Loucy (cell line): ENCODE results near the gene ERO1A.

ENCODE experiments used
- H2AFZ ChIP-seq: fragments of 200-600 bp; sonication (generic); 2 replicates; pipeline ENCODE4 v1.6.0; 2016; ENCODE audit warnings: antibody characterized with exemption, mild to moderate bottlenecking, low read length, moderate library complexity
- H3F3A ChIP-seq: fragments of 200-600 bp; 2 replicates; pipeline ENCODE4 v1.6.0; 2016; ENCODE audit warnings: antibody characterized with exemption, low read depth, mild to moderate bottlenecking
- H3K27me3 ChIP-seq: fragments of 200-600 bp; sonication (generic); 2 replicates; pipeline ENCODE4 v1.6.1; 2014; ENCODE audit warnings: low read length, mild to moderate bottlenecking; ENCODE audit not compliant: insufficient read depth, poor library complexity, severe bottlenecking
- H3K36me3 ChIP-seq: fragments of 200-600 bp; sonication (generic); 2 replicates; pipeline ENCODE4 v1.6.1; 2016; ENCODE audit warnings: low read length; ENCODE audit not compliant: insufficient read depth
- H3K4me1 ChIP-seq: fragments of 200-600 bp; sonication (generic); 2 replicates; pipeline ENCODE4 v1.5.1; 2014; ENCODE audit warnings: low read length, mild to moderate bottlenecking; ENCODE audit not compliant: insufficient read depth, poor library complexity, severe bottlenecking
- H3K4me2 ChIP-seq: fragments of 200-600 bp; sonication (generic); 2 replicates; pipeline ENCODE4 v1.6.0; 2014; ENCODE audit warnings: antibody characterized with exemption, low read length, low read depth, mild to moderate bottlenecking; ENCODE audit not compliant: poor library complexity, severe bottlenecking
- H3K4me3 ChIP-seq: fragments of 200-600 bp; sonication (generic); 2 replicates; pipeline ENCODE4 v1.5.1; 2014; ENCODE audit warnings: low read length, mild to moderate bottlenecking, mixed read lengths; ENCODE audit not compliant: poor library complexity, severe bottlenecking
- H3K79me2 ChIP-seq: fragments of 200-600 bp; sonication (generic); 2 replicates; pipeline ENCODE4 v1.6.1; 2014; ENCODE audit warnings: low read length; ENCODE audit not compliant: insufficient read depth
- H3K9ac ChIP-seq: fragments of 200-600 bp; sonication (generic); 2 replicates; pipeline ENCODE4 v1.6.0; 2014; ENCODE audit warnings: mild to moderate bottlenecking, low read depth, low read length, moderate library complexity; ENCODE audit not compliant: poor library complexity, severe bottlenecking
- H3K9me2 ChIP-seq: fragments of 200-600 bp; sonication (generic); replicated peaks from 2 replicates; pipeline ENCODE4 v1.6.1; 2016; ENCODE audit warnings: low read depth, low read length, mixed read lengths
- H3K9me3 ChIP-seq: fragments of 200-600 bp; sonication (generic); 2 replicates; pipeline ENCODE4 v1.6.1; 2014; ENCODE audit warnings: mild to moderate bottlenecking, antibody characterized with exemption, low read length, low read depth; ENCODE audit not compliant: insufficient read depth
- H4K20me1 ChIP-seq: fragments of 200-600 bp; sonication (generic); 2 replicates; pipeline ENCODE4 v1.6.0; 2014; ENCODE audit warnings: antibody characterized with exemption, low read length, mild to moderate bottlenecking; ENCODE audit not compliant: insufficient read depth, poor library complexity, severe bottlenecking
- EZH2phosphoT487 ChIP-seq: fragments of 200-600 bp; IDR thresholded peaks from 2 replicates; pipeline ENCODE4 v1.6.1; 2018; ENCODE audit warnings: antibody characterized with exemption, mild to moderate bottlenecking, moderate library complexity, borderline replicate concordance
- TF ChIP-seq, protein P1 (sequence below): fragments of 200-600 bp; sonication (generic); conservative IDR thresholded peaks from 2 replicates; pipeline ENCODE4 v1.5.1; 2014; ENCODE audit warnings: mild to moderate bottlenecking, antibody characterized with exemption, low read length

The ERO1A gene

DNA sequence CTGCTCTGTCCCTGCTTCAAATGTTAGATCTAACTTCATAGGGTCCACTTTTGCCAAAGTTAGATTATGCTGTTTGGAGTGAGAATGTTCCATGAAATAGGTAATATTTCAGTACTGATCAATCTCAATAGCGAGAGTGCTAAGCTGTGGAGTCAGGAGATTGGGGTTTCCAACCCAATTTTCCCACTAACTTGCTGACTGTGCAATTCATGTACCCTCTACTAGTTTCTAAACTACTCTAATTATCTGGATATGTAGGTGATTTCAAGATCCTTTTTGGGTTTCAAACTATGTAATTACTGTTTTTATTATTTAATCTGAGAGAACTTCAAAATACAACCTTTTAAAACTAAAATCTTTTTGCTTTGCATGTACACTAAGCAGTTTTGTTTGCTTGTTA is 96.8 kb downstream of the ERO1A start:
- TF ChIP-seq EZH2phosphoT487: no peak
- TF ChIP-seq, protein P1, sequence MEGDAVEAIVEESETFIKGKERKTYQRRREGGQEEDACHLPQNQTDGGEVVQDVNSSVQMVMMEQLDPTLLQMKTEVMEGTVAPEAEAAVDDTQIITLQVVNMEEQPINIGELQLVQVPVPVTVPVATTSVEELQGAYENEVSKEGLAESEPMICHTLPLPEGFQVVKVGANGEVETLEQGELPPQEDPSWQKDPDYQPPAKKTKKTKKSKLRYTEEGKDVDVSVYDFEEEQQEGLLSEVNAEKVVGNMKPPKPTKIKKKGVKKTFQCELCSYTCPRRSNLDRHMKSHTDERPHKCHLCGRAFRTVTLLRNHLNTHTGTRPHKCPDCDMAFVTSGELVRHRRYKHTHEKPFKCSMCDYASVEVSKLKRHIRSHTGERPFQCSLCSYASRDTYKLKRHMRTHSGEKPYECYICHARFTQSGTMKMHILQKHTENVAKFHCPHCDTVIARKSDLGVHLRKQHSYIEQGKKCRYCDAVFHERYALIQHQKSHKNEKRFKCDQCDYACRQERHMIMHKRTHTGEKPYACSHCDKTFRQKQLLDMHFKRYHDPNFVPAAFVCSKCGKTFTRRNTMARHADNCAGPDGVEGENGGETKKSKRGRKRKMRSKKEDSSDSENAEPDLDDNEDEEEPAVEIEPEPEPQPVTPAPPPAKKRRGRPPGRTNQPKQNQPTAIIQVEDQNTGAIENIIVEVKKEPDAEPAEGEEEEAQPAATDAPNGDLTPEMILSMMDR: no peak

DNA sequence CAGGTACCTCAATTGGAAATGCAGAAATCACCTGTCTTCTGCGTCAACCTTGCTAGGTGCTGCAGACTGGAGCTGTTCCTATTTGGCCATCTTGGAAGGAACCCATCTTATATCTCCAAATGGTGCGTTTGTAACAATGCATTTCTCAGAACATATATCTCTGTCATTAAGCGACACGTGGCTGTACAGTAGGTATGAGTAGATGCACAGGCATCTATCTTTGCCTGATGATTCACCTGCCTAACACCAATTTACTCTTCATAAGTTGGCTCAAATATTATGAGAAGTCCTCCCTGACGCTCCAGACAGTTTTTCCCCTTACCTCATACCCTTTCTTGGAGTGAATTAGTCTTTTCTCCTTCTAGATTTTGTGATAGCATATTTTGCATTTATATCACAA is 98.5 kb downstream of the ERO1A start:
- Histone ChIP-seq H3K27me3 (no peaks in the 10 kb centered on the region), H3K4me2 (no peak overlapping the region), H3K4me1 (no peaks in the 10 kb centered on the region), H3K79me2 (no peaks in the 10 kb centered on the region), H4K20me1 (no peaks in the 10 kb centered on the region), H3K9me3 (no peaks in the 10 kb centered on the region), H3K36me3 (no peaks in the 10 kb centered on the region), H3K9me2 (0 out of 2 replicates have a peak, but pooled peaks cover 3% of the 10 kb centered on the region), H3K9ac (no peak overlapping the region), H3K4me3 (no peak overlapping the region), H2AFZ (no peak overlapping the region), H3F3A (no peaks in the 10 kb centered on the region)
- no peak for TF ChIP-seq EZH2phosphoT487
- TF ChIP-seq, protein P1: no peak

More for the DNA sequence above, 96.8 kb downstream of the ERO1A start:
- H3K9me2 ChIP-seq: 0 out of 2 replicates have a peak, but pooled peaks cover 3% of the 10 kb centered on the region
- H3K4me3 ChIP-seq: no peak overlapping the region
- no peaks in the 10 kb centered on the region for H4K20me1 ChIP-seq
- no peaks in the 10 kb centered on the region for H3F3A ChIP-seq
- H3K79me2 ChIP-seq: no peaks in the 10 kb centered on the region
- peaks cover 4% of the 10 kb centered on the region for H3K4me1 ChIP-seq
- H3K27me3 ChIP-seq: no peaks in the 10 kb centered on the region
- no peaks in the 10 kb centered on the region for H3K36me3 ChIP-seq
- H3K4me2 ChIP-seq: no peak overlapping the region
- H2AFZ ChIP-seq: no peak overlapping the region
- no peaks in the 10 kb centered on the region for H3K9me3 ChIP-seq
- H3K9ac ChIP-seq: no peak overlapping the region

DNA sequence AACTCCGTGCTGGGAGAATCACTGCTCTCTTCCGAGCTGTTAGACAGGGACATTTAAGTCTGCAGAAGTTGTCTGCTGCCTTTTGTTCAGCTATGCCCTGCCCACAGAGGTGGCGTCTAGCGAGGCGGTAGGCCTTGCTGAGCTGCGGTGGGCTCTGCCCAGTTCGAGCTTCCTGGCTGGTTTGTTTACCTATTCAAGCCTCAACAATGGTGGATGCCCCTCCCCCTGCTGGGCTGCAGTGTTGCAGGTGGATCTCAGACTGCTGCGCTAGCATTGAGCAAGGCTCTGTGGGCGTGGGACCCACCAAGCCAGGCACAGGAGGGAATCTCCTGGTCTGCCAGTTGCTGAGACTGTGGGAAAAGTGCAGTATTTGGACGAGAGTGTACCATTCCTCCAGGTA is 99.0 kb downstream of the ERO1A start:
- TF ChIP-seq, protein P1: no peak
- no peak for TF ChIP-seq EZH2phosphoT487
- Histone ChIP-seq H3K27me3 (no peaks in the 10 kb centered on the region), H3K9me2 (0 out of 2 replicates have a peak, but pooled peaks cover 3% of the 10 kb centered on the region), H3K36me3 (no peaks in the 10 kb centered on the region), H3F3A (no peaks in the 10 kb centered on the region), H3K9ac (no peak overlapping the region), H3K4me2 (no peak overlapping the region), H3K4me3 (no peak overlapping the region), H3K79me2 (no peaks in the 10 kb centered on the region), H4K20me1 (no peaks in the 10 kb centered on the region), H3K9me3 (no peaks in the 10 kb centered on the region), H2AFZ (no peak overlapping the region), H3K4me1 (no peaks in the 10 kb centered on the region)
